GM12865 (cell line): ENCODE data around the gene TNFAIP2.

Experiments
- DNase-seq: peaks from one replicate; pipeline ENCODE4 v3.0.0; 2010; ENCODE audit warnings: low read depth
- H3K4me3 ChIP-seq: 2 replicates; pipeline ENCODE4 v1.5.1; 2011; ENCODE audit warnings: mild to moderate bottlenecking, low read depth, low read length, control low read depth
- CTCF ChIP-seq: IDR thresholded peaks from 2 replicates; pipeline ENCODE4 v1.5.1; 2011; ENCODE audit warnings: low read length, control low read depth, low read depth, inconsistent platforms; ENCODE audit not compliant: insufficient read depth; ENCODE audit errors: missing control alignments

TNFAIP2 gene

GRCh38 chr14:103104654-103105452 lies 18.4 kb upstream of the TNFAIP2 start:
- peak; percentile 66 for DNase-seq
- peak; percentile 97 for TF ChIP-seq CTCF
- no peak overlapping the region for H3K4me3 ChIP-seq

GRCh38 chr14:103105580-103106150 lies 17.6 kb upstream of the TNFAIP2 start:
- no peak overlapping the region for H3K4me3 ChIP-seq
- peak; percentile 63 for DNase-seq
- TF ChIP-seq CTCF: peak; percentile 19

- TF ChIP-seq CTCF: no peak
- no peak for DNase-seq
Observed at GRCh38 chr14:103107455-103107854, 15.8 kb upstream of the TNFAIP2 start.

DNA sequence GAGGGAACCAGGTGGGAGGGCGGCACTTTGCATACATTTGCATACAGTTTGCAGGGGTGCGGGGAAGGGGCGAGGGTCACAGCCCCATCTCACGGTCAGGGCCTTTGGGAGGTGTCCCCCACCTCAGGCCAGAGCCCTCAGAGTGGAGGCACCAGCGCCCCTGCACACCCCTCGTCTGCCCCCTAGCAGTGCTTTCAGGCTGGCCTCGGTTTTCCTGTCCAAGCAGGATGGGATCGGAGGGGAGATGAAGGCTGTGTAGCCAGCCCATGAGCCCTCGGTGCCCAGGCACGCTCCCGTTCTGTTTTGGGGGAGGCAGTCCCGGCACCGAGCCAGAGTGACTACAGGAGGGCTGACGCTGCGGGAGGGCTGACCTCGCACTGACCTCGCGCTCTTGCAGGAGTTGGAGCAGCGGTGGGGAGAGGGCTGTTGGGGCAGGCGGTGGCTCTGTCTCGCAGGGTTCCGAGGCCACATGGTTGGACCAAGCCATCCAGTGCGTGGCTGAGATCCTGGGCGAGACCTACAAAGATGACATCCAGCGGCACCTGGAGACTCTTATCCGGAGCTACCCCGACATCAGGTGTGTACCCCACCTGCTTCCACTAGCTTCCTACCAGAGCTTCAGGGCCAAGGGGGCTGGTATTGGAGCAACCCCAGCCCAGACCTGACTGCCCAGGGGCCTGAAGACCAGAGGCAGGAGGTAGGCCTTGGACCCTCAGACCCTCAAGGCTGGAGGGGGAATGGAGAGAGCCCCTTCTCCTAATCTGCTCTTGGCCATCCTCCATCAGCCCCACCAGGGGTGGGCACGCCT lies 15.1 kb upstream of the TNFAIP2 start:
- TF ChIP-seq CTCF: no peak
- no peak for DNase-seq
- no peak overlapping the region for H3K4me3 ChIP-seq

More at GRCh38 chr14:103107455-103107854, 15.8 kb upstream of the TNFAIP2 start:
- H3K4me3 ChIP-seq: no peak overlapping the region

GRCh38 chr14:103108749-103109207 lies 14.5 kb upstream of the TNFAIP2 start:
- TF ChIP-seq CTCF: no peak
- DNase-seq: peak; percentile 81
- no peak overlapping the region for H3K4me3 ChIP-seq

- TF ChIP-seq CTCF: no peak
- no peak for DNase-seq
Observed at GRCh38 chr14:103109535-103110441, 13.5 kb upstream of the TNFAIP2 start.

More at GRCh38 chr14:103109535-103110441, 13.5 kb upstream of the TNFAIP2 start:
- H3K4me3 ChIP-seq: no peak overlapping the region
